Activated CD4-positive, alpha-beta T cell treated with anti-CD3 and anti-CD28 coated beads, Interleukin-2, Interleukin-4, amounts not matched to agents 100 ng/mL and 50 ng/mL, durations not matched to agents 16 hours and 8 hours (primary cell): Measurements from ENCODE around the gene SERPINA5.
"Not testable (repeated sequence)": the region's sequence is repeated elsewhere in the genome, so short reads cannot be mapped to it uniquely, and the experiment has no call there.

ENCODE experiments used
- DNase-seq: peaks from one replicate; pipeline ENCODE4 v3.0.0-alpha.2; 2020; ENCODE audit warnings: low spot score

The SERPINA5 gene

GRCh38 chr14:94575730-94576585 lies 5.3 kb upstream of the SERPINA5 start:
- no peak for DNase-seq

- DNase-seq = not testable (repeated sequence)
Observed at GRCh38 chr14:94577472-94577871, 3.8 kb upstream of the SERPINA5 start.

- no peak for DNase-seq
Observed at GRCh38 chr14:94578712-94579111, 2.5 kb upstream of the SERPINA5 start.

DNA sequence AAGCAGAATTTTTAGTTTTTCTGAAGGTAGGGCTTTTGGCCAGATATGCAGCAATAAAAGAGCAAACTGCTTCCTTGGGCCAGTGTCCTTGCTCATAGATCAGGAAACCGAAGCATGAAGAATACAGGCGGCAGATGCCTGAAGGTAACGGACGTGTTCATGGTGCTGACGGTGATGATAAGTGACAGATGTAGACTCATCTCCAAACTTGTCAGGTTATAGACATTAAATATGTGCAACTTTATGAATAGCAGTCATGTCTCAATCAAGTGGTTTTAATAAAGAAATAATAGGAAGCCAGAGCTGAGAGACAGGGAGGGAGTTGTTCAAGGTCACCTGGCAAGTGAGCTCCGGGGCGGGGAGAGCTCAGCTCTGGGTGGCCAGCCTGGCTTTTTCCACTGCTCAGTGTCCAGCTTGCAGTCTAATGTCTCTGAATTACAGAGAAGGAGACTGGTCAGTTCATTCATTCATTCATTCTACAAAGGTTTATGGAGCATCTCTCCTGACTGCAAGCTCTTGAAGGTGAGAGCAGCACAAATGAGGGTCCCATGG lies 1.0 kb downstream of the SERPINA5 start:
- no peak for DNase-seq

DNA sequence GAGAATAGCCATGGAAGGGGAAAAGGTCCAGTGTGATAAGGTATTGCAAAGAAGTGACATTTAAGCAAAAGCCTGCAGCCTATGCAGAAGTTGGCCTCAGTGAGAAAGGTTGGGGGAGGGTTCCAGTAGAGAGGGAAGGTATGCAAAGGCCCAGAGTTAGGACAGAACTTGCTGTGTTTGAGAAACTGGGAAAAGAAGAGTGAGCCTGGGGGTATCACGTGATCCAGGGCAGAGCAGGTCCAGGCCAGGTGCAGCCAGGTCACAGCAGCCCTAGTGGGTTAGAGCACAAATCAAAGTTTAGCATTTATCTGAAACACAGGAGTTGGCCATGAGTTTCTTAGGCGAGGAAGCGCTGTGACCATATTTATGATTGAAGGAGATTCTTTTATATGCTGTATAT lies 1.6 kb downstream of the SERPINA5 start:
- no peak for DNase-seq

DNA sequence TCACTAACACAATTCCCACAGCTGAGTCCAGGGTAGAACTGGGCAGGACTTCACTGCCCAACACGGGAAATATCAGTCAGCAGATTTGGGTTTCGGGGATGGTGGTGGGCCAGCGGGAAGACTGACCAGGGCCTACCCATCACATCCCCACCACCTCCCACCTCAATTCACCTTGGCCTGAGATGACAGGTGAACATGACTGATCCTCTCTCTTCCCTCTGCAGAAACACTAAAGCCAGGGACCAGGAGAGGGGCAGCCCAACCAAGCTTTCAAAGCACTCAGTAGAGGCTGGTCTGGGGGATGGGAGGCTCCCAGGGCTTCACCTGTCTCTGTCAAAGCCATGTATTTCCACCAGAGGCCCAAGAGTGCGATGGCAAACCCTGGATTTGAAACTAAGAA lies 2.3 kb downstream of the SERPINA5 start:
- no peak for DNase-seq

- no peak for DNase-seq
Observed at GRCh38 chr14:94584591-94585280, 3.5 kb downstream of the SERPINA5 start.

DNA sequence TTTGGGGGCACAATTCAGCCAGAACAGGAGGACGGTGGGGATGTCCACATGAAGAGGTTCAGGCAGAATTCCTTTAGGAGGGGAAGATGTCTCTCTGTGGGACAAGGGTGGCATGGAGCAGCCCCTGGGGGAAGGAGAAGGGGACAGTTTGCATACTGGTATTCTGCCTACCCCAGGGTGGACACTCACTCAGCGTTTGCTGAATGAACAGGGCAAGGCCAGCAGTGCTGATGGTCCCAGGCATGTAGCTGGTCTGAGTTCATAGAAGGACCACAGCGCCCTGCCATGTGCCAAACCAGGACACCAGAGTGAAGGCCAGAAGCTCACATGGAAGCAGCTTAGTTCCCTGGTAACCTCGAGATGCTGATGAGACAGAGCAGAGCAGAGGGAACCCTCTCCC lies 5.4 kb downstream of the SERPINA5 start:
- no peak for DNase-seq

DNA sequence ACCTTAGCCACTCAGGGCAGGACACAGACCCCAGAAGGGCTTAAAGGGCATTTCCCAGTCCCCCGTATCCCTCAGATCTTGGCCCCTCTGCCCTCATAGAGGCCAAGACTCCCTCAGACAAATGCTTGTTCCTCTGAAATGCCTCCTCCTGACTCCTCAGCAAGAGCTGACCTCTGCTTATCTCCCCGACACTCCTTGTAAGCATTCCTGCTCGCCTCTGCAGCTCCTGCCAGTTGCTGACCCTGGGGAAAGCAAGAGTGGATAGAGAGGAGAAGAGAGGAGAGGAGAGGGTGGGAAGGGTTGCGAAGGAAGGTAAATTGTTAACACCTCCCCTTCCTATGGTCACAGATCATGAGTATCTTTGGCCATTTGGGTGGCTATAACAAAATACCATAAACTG lies 7.1 kb downstream of the SERPINA5 start:
- no peak for DNase-seq

DNA sequence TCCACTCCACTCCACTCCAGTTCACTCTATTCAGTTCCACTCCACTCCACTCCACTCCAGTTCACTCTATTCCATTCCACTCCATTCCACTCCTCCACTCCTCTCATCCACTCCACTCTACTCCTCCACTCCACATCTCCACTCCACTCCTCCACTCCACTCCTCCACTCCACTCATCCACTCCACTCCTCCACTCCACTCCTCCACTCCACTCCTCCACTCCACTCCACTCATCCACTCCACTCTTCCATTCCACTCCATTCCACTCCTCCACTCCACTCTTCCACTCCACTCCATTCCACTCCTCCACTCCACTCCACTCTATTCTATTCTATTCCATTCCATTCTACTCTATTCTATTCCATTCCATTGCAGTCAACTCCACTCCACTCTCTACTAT lies 9.8 kb downstream of the SERPINA5 start:
- no peak for DNase-seq

DNA sequence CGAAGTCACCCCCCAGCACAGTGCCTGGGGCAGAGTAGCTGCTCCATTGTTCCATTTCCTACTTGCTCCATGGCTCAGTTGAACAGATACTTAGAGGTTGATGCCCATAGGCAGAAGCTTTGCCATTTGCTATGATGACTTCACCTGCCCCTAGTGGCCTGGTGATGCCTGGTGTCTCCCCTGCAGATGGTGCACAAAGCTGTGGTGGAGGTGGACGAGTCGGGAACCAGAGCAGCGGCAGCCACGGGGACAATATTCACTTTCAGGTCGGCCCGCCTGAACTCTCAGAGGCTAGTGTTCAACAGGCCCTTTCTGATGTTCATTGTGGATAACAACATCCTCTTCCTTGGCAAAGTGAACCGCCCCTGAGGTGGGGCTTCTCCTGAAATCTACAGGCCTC lies 10.6 kb downstream of the SERPINA5 start:
- no peak for DNase-seq

GRCh38 chr14:94592457-94592856 lies 11.2 kb downstream of the SERPINA5 start:
- DNase-seq = no peak

GRCh38 chr14:94593376-94593748 lies 12.1 kb downstream of the SERPINA5 start:
- no peak for DNase-seq

DNA sequence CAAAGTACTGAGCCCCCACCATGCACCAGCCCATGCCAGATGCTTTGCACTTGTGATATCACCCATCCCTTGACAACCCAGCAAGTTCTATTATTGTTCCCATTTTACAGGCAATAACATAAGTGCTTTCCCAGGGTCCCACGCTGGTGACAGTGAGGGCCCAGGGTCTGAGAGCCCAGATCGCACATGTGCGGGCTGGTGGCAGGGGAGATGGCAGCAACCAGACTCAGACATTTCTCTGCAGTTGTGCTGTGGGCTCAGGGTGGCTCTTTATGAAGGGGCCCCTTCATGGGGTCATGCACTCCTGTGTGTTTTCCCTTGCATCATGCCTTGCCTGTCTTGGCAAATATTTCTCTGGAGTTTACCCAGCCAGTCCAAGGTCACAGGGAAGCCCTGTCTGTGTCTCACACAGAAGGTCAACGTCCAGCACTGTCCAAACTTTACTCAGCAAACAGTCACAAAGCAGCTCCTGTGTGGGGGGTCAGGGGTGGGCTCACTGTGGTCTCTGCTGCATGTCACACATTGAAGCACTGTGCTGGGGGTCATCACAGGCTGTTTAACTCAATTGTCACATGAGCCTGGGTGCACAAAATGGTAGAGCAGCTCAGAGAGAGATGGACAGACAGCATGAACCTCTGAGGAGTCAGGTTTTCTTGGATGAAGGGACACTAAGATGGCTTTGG lies 12.7 kb downstream of the SERPINA5 start:
- DNase-seq = no peak

DNA sequence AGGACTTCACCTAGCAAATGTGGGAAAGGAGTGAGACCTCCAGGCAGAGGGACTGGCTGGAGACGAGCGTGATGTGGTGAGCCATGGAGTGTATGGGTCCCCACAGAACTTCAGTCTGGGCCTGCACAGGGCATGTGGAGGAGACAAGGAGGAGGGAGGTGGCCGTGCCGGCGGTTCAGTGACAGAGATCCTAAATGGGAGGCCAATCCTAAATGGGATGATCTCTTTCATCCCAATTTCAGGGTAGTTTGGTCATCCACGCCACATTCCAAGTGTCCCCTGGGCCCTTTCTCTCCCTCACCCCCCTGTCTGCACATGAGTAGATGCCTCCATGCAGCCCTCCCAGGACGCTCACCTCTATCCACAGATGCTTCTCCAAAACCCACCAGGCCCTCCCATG lies 13.2 kb downstream of the SERPINA5 start:
- DNase-seq = no peak

- DNase-seq = no peak
Observed at GRCh38 chr14:94595912-94596311, 14.7 kb downstream of the SERPINA5 start.

DNA sequence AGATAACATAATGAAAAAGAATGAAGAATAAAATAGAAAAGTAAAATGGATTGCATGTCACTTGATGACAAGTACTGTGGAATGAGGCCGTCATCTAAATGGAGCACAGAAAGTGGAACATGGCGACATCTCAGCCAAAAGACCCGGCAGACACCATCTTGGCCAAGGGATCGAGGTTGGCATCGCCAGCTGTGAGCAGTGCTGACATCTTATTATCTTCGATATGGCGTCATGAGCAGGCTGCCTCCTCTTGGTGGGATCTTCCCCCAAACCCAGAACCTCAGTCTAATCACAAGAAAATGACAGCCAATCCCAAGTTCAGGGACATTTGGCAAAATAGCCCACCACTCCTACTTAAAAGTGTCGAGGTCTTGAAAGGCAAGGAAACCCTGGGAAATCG lies 15.1 kb downstream of the SERPINA5 start:
- no peak for DNase-seq

DNA sequence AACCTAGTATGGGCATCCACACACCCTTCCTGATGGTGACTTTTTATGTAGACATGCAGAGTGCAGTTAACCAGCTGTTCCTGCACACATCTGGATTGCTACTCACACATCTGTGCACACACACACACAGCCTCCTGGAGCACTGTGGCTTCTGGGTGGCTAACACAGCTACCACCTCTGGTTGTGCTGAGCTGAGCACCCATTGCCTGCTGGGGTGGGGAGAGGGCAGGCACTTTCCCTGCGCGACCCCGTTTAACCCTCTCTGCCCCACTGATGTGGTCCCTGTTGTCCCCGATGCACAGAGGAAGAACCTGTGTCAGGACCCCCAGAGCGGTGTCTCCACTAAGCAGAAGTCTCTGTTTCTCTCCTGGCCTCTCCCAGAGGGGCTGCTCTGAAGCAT lies 16.6 kb downstream of the SERPINA5 start:
- DNase-seq = no peak

DNA sequence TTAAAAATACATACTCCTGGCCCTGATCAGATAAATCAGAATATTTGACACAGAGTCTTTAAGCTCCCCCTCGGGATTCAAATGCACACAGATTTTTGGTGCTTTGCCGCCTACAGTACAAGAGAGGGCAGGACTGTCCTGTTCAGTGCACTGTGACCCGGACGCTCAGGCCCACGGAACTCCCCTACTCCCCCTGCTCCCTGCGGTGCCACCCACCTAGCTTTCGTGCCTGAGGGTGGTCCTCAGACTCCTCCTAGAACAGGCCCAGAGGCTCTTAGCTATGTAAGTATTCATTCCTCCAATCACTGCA lies 17.2 kb downstream of the SERPINA5 start:
- no peak for DNase-seq

GRCh38 chr14:94598816-94599655 lies 17.8 kb downstream of the SERPINA5 start:
- no peak for DNase-seq

- DNase-seq = no peak
Observed at GRCh38 chr14:94599656-94600004, 18.4 kb downstream of the SERPINA5 start.

DNA sequence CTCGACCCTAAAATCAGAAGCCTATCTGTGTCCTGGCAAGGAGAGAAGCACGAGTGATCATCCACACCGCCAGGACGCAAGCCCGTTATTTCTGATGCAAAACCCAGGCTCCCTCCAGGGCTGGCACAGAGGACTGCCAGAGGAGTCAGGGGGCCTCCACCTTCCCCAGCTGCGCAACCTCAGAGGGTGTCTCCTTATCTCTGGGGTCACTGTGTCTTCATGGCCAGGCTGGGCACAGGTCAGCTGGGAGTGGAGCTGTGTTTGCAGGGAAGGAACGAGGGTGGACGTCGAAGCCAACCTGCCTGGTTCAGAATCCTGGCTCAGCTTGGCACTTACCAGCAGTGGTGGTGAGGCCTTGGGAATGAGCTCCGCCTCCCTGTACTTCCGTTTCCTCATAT lies 18.9 kb downstream of the SERPINA5 start:
- DNase-seq = no peak
